ENCODE measurements around the gene DHRS3. TPM values are rescaled to one million over a fixed set of nuclear protein-coding genes. Genes with fewer than 3 reads are reported as not detected.

The DHRS3 gene
- total RNA-seq, 1 donor from 2014 or later: 31.5 TPM

GRCh38 chr1:12637693-12638092, 19.7 kb upstream of the DHRS3 start:
- DNase-seq: no peak

DNA sequence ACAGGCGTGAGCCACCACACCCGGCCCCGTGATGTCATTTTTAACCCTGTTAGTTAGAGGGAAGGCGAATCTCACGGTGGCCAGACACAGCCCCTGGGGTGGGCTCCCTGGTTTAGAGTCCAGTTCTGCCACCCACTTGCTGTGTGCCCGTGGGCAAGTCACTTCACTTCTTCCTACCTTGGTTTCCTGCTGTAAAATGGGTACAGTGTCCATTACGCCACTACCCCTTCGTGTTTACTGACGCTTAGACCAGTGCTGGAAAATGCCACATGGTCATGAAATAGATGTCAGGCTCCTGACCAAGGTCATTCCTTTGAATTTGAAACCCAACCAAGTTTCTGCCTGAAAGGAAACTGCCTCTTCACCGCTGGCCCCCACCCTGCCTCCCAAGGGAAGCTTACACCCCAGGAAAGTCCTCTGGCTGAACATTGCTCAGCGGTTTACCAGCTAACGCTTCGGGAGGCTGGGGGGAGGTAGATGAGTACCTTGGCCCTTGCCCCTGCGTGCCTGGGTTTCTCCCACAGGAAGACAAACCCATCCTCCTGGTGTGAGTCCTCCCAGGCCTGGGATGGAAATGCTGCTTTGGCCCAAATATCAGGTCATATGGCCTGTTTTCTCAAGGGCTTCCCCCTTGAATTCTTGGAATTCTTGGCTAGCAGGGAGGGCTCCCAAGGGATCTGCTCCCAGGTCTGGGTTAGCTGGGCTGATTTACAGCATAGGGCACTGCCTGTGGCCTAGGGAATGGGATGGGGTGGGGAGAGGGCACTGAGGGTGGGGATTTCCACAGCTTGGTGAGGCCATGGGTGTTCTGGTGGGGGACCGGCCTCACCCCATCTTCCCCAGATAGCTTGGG, 18.3 kb upstream of the DHRS3 start:
- no peak for DNase-seq

GRCh38 chr1:12634696-12635202, 16.7 kb upstream of the DHRS3 start:
- no peak for DNase-seq

- no peak for DNase-seq
Measured at GRCh38 chr1:12634156-12634555, 16.1 kb upstream of the DHRS3 start.

DNA sequence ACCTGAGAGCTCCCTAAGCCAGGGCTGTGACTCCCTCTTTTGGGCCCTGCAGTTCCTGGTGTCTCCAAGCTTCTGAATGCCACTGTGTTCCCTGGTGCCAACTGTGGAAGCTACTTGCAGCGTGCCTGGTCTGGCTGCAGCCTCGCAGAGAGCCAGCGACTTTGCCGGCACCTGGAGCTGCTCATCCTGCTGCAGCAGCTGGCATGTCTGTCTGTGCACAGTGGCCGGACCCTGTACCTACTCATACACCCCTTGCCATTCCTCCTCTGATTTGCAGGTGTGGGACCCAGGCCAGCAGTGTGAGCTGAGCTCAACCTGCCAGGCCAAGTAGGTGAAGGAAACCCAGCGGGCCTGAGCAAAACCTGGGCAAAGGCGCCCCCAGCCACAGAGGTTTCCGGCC, 13.6 kb upstream of the DHRS3 start:
- DNase-seq: no peak

GRCh38 chr1:12630946-12631530, 13.0 kb upstream of the DHRS3 start:
- no peak for DNase-seq

GRCh38 chr1:12629985-12630760, 12.2 kb upstream of the DHRS3 start:
- DNase-seq: no peak

DNA sequence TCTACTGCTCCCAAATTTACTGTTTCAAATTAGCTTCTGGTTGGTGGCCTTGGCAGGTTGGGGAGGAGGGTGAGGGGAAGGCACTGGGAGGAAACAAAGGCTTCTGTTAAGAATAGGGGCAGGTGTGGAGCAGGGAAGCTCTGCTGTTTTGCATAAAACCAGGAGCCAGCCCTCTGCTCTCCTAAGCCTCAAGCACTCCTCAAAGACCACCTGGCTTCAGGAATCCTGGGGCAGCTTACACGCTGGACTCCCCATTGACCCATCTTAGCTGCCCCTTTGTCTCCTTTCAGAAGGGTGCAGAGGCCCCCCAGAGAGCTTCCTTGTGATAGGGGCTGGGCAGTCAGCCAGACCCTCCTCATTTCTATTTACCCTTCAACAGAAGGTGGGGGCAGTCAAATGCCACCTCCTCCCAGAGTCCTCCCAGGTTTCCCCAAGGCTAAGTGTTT, 11.5 kb upstream of the DHRS3 start:
- no peak for DNase-seq

DNA sequence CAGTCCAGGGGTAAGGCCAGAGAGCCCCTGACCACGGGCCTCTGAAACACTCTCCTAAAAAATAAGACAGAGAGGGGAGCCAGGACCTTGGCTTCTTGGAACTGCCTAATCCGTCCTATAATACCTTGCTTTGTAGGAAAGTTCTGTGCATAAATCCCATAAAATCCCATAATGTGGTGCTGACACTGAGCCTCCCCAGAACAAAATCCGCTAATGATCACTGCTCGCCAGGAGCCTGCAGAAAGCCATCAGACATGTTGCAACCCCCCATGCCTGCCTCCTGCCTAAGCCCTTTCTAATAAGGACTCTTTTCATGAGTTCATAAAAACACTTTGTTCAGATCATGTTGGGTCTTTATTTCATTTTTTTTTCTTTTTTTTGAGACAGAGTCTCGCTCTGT, 9.3 kb upstream of the DHRS3 start:
- DNase-seq: no peak

GRCh38 chr1:12626888-12627287, 8.9 kb upstream of the DHRS3 start:
- DNase-seq: no peak

- DNase-seq: no peak
Measured at GRCh38 chr1:12625276-12625675, 7.3 kb upstream of the DHRS3 start.

GRCh38 chr1:12622506-12622905, 4.5 kb upstream of the DHRS3 start:
- DNase-seq: no peak

- no peak for DNase-seq
Measured at GRCh38 chr1:12621346-12622335, 3.6 kb upstream of the DHRS3 start.

- no peak for DNase-seq
Measured at GRCh38 chr1:12620931-12621330, 2.9 kb upstream of the DHRS3 start.

DNA sequence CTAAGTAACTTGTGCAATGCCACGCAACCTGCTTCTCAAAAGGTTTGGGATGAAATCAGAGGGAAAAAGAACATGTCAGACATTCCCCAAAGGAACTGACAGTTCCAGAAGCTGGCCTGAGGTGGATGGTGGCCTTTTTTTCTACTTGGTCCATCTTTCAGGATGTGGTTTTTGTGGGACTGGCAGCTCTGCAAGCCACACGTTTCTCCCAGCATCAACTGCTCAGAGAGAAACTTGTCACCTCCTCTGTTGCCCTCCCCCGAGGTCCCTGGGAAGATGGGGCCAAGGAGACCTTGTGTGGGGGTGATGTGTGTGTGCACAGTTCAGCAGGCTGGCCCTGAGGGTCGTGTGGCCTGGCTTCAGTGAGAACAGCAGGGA, 2.5 kb upstream of the DHRS3 start:
- DNase-seq: no peak

- DNase-seq: peak; percentile 87
Measured at GRCh38 chr1:12619792-12620487, 1.9 kb upstream of the DHRS3 start.

- peak; percentile 58 for DNase-seq
Measured at GRCh38 chr1:12618965-12619791, 1.2 kb upstream of the DHRS3 start.

GRCh38 chr1:12618661-12618964, 603 bp upstream of the DHRS3 start:
- DNase-seq: no peak

- DNase-seq: no peak
Measured at GRCh38 chr1:12617511-12617900, 504 bp downstream of the DHRS3 start.

DNA sequence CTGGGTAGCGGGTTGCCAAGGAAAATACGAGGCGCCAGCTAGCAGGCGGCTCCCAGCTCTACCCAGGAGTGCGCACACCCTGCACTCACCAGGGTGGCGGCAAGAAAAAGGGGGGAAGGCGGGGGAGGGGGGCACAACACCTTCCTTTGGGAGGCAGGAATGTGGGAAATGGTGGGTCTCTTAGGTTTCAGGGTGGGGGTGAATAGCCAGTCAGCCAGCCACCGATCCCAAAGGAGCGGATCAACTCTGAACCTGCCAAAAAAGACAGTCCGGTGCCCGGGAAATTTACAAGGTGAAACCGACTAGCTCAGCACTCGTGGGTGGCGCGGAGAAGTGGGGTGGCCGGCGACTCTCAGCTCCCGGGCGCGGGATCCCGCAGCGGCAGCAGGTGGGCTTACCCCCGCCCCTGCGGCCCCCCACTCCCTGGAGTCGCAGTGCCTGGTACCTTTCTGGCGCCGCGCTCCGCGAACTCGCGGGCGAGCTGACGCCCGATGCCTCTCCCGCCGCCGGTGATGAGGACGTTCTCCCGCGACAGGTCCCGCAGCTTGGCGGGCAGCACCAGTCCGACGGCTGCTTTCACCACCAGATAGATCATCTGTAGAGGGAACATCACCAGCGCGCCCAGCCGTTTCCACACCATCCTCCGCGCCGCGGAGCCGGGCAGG, 1.2 kb downstream of the DHRS3 start:
- DNase-seq: peak; percentile 17
